IPS DF 6.9 (cell line): ENCODE results near the gene WNT6.

ENCODE experiments used
- DNase-seq: peaks from one replicate; pipeline ENCODE4 v3.0.0-alpha.2; 2013; ENCODE audit warnings: low read depth, low spot score
- H3K27ac ChIP-seq: one replicate; pipeline ENCODE4 v1.5.1; 2013; ENCODE audit warnings: low read length, control low read depth
- H3K27me3 ChIP-seq: 2 replicates; pipeline ENCODE4 v1.6.1; 2013; ENCODE audit warnings: mild to moderate bottlenecking, low read length; ENCODE audit not compliant: control insufficient read depth, insufficient read depth
- H3K36me3 ChIP-seq: 2 replicates; pipeline ENCODE4 v1.6.1; 2013; ENCODE audit warnings: low read length; ENCODE audit not compliant: control insufficient read depth, insufficient read depth
- H3K4me1 ChIP-seq: 2 replicates; pipeline ENCODE4 v1.6.1; 2013; ENCODE audit warnings: low read length; ENCODE audit not compliant: control insufficient read depth, insufficient read depth
- H3K4me3 ChIP-seq: 2 replicates; pipeline ENCODE4 v1.5.1; 2013; ENCODE audit warnings: mild to moderate bottlenecking, low read length
- H3K9me3 ChIP-seq: 2 replicates; pipeline ENCODE4 v1.6.1; 2013; ENCODE audit warnings: low read length, inconsistent platforms; ENCODE audit not compliant: control insufficient read depth, insufficient read depth
- WGBS: extraction: QIAGEN DNeasy Blood & Tissue Kit; methylation state at CpG from one replicate; pipeline ENCODE4 v1.1.7; 2013; ENCODE audit warnings: mixed read lengths, missing lambda C conversion rate; ENCODE audit not compliant: insufficient read length, insufficient coverage; 5-methylcytosine and 5-hydroxymethylcytosine counted together

WNT6 gene

GRCh38 chr2:218883491-218884490 is 24.2 kb downstream of the WNT6 start:
- peaks cover 90% of the 10 kb centered on the region for H3K27me3 ChIP-seq
- DNase-seq, result no peak

DNA sequence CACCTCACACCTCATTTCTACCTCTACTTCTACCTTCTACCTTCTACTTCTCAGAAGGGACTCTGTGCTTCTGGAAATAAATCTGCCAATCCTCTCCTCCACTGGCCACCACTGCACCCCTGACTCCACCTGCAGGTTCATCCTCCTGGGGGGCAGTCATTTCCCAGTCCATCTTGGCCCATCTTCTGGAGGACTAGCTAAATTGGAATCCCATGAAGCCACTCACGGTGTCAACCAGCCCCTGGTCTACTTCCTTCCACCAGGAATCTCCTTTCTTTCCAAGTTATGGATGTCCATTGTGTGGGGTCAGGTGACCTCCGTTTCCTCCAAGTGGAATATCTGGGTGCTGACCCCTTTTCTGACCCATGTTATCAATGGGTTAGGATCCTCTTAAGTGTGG is 24.9 kb downstream of the WNT6 start:
- Histone ChIP-seq H3K4me1 (peaks cover 3% of the 10 kb centered on the region; the same call in 1 of the 2 replicates), H3K27ac (no peak overlapping the region), H3K36me3 (no peaks in the 10 kb centered on the region), H3K4me3 (no peak overlapping the region), H3K9me3 (no peaks in the 10 kb centered on the region), H3K27me3 (peaks cover 83% of the 10 kb centered on the region)
- no peak for DNase-seq
- no CpG with 5 or more reads among the region's 2 CpGs for WGBS

More at GRCh38 chr2:218883491-218884490, 24.2 kb downstream of the WNT6 start:
- no peak overlapping the region for H3K4me3 ChIP-seq
- H3K27ac ChIP-seq, result no peak overlapping the region
- no peaks in the 10 kb centered on the region for H3K36me3 ChIP-seq
- no CpG with 5 or more reads among the region's 89 CpGs for whole genome bisulfite sequencing
- no peaks in the 10 kb centered on the region for H3K9me3 ChIP-seq
- H3K4me1 ChIP-seq, result peaks cover 4% of the 10 kb centered on the region

GRCh38 chr2:218885981-218886947 is 26.7 kb downstream of the WNT6 start:
- no CpG with 5 or more reads among the region's 12 CpGs for WGBS
- no peak overlapping the region for H3K4me3 ChIP-seq
- no peak overlapping the region for H3K27ac ChIP-seq
- peaks cover 81% of the 10 kb centered on the region for H3K27me3 ChIP-seq
- H3K9me3 ChIP-seq, result no peaks in the 10 kb centered on the region
- no peaks in the 10 kb centered on the region for H3K4me1 ChIP-seq
- no peaks in the 10 kb centered on the region for H3K36me3 ChIP-seq
- no peak for DNase-seq

DNA sequence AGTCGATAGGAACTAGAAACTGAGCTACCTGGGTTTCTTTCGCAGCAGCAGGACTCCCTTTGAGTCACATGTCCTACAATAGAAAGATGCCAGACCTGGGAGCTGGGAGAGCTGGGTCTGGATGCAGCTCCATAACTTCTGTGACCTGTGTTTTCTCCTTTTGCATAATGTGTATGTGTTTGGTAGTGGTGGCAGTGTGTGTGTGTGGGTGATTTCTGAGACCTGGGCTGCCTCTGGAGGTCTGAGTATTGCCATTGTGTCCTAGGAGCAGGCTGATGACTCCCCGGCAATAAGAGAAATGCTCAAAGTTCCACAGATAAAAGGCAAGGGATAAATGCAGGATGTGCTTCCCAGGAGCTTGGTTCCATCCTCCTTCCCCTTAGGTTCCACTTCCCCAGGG is 27.5 kb downstream of the WNT6 start:
- WGBS, result no CpG with 5 or more reads among the region's 3 CpGs
- no peak for DNase-seq
- no peaks in the 10 kb centered on the region for H3K36me3 ChIP-seq
- H3K27ac ChIP-seq, result no peak overlapping the region
- no peaks in the 10 kb centered on the region for H3K4me1 ChIP-seq
- peaks cover 81% of the 10 kb centered on the region for H3K27me3 ChIP-seq
- H3K4me3 ChIP-seq, result no peak overlapping the region
- H3K9me3 ChIP-seq, result no peaks in the 10 kb centered on the region

GRCh38 chr2:218888341-218888740 is 28.7 kb downstream of the WNT6 start:
- Histone ChIP-seq H3K27ac (no peak overlapping the region), H3K36me3 (no peaks in the 10 kb centered on the region), H3K9me3 (no peaks in the 10 kb centered on the region), H3K27me3 (peaks cover 80% of the 10 kb centered on the region), H3K4me3 (no peak overlapping the region), H3K4me1 (0 out of 2 replicates have a peak, but pooled peaks cover 2% of the 10 kb centered on the region)
- no CpG with 5 or more reads among the region's 5 CpGs for WGBS
- DNase-seq, result no peak

DNA sequence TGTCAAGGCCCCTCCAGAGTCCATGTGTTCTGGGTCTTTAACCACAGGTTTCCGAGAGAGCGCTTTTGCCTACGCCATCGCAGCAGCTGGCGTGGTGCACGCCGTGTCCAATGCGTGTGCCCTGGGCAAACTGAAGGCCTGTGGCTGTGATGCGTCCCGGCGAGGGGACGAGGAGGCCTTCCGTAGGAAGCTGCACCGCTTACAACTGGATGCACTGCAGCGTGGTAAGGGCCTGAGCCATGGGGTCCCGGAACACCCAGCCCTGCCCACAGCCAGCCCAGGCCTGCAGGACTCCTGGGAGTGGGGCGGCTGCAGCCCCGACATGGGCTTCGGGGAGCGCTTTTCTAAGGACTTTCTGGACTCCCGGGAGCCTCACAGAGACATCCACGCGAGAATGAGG is 30.3 kb downstream of the WNT6 start:
- no CpG with 5 or more reads among the region's 23 CpGs for WGBS

DNA sequence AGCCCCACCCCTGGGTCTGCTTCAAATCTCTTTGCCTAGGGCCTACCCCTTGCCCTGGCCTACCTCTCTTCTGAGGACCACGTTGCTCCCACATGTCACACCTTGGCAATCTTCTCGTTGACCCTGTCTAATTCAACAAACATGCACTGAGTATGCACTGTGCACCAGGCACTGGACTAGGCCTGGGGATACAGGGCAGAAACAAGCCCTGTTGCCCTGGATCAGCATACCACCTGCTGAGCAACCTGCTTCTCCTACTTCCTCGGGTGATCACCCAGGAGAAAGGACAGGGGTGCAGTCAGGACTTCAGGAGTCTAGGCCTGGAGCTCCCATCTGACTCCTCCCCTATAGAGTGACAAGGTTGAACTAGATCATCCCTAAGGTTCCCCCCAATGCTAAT is 30.8 kb downstream of the WNT6 start:
- Histone ChIP-seq H3K4me3 (no peak overlapping the region), H3K9me3 (no peaks in the 10 kb centered on the region), H3K27me3 (peaks cover 83% of the 10 kb centered on the region), H3K36me3 (no peaks in the 10 kb centered on the region), H3K27ac (no peak overlapping the region), H3K4me1 (0 out of 2 replicates have a peak, but pooled peaks cover 4% of the 10 kb centered on the region)
- DNase-seq, result no peak
- WGBS, result no CpG with 5 or more reads among the region's 3 CpGs

More for the DNA sequence above, 30.3 kb downstream of the WNT6 start:
- DNase-seq, result no peak
- Histone ChIP-seq H3K27ac (no peak overlapping the region), H3K27me3 (peaks cover 83% of the 10 kb centered on the region), H3K4me3 (no peak overlapping the region), H3K4me1 (0 out of 2 replicates have a peak, but pooled peaks cover 2% of the 10 kb centered on the region), H3K9me3 (no peaks in the 10 kb centered on the region), H3K36me3 (no peaks in the 10 kb centered on the region)

GRCh38 chr2:218891275-218892135 is 31.9 kb downstream of the WNT6 start:
- H3K4me1 ChIP-seq, result peaks cover 9% of the 10 kb centered on the region; the same call in 1 of the 2 replicates
- H3K27me3 ChIP-seq, result peaks cover 85% of the 10 kb centered on the region
- WGBS, result no CpG with 5 or more reads among the region's 19 CpGs
- no peak for DNase-seq
- H3K9me3 ChIP-seq, result no peaks in the 10 kb centered on the region
- H3K36me3 ChIP-seq, result no peaks in the 10 kb centered on the region
- no peak overlapping the region for H3K4me3 ChIP-seq
- H3K27ac ChIP-seq, result no peak overlapping the region

DNA sequence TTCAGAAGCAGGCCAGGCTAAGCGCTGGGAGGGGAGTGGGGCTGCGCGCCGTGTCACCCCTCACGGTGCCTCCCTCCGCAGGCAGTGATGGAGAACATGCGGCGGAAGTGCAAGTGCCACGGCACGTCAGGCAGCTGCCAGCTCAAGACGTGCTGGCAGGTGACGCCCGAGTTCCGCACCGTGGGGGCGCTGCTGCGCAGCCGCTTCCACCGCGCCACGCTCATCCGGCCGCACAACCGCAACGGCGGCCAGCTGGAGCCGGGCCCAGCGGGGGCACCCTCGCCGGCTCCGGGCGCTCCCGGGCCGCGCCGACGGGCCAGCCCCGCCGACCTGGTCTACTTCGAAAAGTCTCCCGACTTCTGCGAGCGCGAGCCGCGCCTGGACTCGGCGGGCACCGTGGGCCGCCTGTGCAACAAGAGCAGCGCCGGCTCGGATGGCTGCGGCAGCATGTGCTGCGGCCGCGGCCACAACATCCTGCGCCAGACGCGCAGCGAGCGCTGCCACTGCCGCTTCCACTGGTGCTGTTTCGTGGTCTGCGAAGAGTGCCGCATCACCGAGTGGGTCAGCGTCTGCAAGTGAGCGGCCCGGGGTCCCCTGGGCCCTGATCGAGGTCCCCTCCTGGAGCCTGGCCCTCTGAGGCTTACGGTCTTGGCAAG is 33.2 kb downstream of the WNT6 start:
- peaks cover 88% of the 10 kb centered on the region for H3K27me3 ChIP-seq
- peak overlapping the region; percentile 22; the same call in 1 of the 2 replicates for H3K4me3 ChIP-seq
- DNase-seq, result no peak
- no peaks in the 10 kb centered on the region for H3K36me3 ChIP-seq
- no peak overlapping the region for H3K27ac ChIP-seq
- no CpG with 5 or more reads among the region's 72 CpGs for WGBS
- peaks cover 12% of the 10 kb centered on the region; the same call in 1 of the 2 replicates for H3K4me1 ChIP-seq
- no peaks in the 10 kb centered on the region for H3K9me3 ChIP-seq
